Superior temporal gyrus (tissue), 1 donor: ENCODE measurements around the gene CSAD.
"Not testable (repeated sequence)": the region's sequence is repeated elsewhere in the genome, so short reads cannot be mapped to it uniquely, and the experiment has no call there.

Experiments used
- DNase-seq: peaks from one replicate; pipeline ENCODE4 v3.0.0-alpha.2; 2016; ENCODE audit errors: extremely low spot score

The CSAD gene

DNA sequence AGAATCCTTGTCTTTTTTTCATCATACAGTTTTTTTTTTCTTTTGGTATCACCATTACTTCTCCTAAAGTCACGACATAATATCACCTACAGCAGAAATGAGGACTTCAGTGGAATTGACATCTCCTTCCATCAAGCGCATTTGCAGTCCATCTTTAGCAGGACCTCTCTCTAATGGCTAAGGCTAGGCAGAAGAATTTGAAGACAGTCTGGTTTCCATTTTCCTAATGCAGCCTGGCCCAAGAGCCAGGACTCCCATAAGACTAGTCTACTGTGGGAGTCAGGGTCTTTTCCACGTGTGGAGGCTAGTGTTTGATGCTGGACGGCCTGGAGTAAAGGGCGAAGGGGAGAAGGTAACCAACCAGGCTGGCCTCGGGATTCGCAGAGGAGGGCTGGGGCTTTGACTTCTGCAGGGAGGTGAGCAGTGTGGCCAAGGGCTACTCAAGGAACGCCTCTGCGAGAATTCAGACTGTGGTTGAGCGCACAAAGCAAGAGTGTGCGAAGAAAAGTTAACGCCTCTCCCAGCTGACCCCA is 972 bp downstream of the CSAD start:
- no peak for DNase-seq

DNA sequence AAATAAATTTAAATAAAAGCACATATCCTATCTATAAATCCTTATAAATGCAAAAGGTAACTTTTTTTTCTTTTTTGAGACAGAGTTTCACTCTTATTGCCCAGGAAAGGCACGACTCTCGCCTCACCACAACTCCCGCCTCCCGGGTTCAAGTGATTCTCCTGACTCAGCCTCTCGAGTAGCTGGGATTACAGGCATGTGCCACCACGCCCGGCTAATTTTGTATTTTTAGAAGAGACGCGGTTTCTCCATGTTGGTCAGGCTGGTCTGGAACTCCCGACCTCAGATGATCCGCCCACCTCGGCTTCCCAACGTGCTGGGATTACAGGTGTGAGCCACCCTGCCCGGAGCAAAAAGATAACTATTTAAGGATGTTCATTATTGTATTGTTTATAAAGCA is 1.9 kb downstream of the CSAD start:
- DNase-seq: not testable (repeated sequence)

DNA sequence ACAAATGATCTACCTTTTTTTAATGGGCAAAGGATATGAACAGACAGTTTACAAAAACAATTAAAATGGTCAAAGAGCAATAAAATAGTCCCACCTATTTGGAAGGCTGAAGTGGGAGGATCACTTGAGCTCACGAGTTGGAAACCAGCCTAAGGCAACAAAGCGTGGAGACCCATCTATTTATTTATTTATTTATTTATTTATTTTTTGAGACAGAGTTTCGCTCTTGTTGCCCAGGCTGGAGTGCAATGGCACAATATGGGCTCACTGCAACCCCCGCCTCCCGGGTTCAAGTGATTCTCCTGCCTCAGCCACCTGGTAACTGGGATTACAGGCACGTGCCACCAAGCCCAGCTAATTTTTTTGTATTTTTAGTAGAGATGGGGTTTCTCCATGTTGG is 3.3 kb downstream of the CSAD start:
- not testable (repeated sequence) for DNase-seq

DNA sequence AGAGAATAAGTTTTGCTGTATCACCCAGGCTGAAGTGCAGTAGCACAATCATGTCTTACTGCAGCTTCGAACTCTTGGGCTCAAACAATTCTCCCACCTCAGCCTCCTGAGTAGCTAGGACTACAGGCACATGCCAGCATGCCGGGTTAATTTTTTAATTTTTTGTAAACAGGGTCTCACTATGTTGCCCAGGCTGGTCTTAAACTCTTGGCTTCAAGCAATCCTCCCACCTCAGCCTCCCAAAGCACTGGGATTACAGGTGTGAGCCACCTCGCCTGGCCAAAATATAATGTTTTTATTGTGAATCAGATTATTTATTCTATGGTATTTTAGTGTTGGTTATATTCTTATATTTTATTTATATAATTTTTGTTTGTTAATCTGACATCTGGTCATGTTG is 4.0 kb downstream of the CSAD start:
- DNase-seq: no peak

DNA sequence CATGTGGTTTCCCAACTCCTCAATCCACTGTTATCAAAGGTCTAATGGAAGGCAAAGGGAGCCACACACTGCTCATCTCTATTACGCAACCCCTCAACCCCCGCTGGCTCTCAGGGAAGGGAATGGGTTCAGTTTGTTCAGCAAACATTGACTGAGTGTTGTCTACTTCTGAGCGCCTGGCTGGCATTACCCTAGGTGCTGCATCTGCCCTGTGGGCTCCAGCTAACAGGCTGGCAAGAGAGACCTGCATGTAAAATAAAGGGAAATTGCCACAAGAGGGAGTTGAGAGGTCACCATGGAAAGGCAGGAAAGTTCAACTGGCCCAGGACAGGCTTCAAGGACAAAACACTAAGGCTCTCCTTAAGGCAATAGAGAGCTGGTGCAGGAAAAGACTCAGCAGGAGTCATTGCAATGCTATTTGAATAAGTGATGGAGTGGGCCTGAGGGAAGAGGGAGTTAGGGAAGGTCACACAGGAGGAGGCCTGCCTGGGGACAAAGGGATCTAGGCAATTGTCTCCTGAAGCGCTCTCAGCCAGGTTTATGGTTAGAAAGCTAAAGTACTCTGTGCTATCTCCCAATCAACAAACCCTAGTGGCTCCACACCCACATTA is 5.7 kb downstream of the CSAD start:
- DNase-seq: no peak

DNA sequence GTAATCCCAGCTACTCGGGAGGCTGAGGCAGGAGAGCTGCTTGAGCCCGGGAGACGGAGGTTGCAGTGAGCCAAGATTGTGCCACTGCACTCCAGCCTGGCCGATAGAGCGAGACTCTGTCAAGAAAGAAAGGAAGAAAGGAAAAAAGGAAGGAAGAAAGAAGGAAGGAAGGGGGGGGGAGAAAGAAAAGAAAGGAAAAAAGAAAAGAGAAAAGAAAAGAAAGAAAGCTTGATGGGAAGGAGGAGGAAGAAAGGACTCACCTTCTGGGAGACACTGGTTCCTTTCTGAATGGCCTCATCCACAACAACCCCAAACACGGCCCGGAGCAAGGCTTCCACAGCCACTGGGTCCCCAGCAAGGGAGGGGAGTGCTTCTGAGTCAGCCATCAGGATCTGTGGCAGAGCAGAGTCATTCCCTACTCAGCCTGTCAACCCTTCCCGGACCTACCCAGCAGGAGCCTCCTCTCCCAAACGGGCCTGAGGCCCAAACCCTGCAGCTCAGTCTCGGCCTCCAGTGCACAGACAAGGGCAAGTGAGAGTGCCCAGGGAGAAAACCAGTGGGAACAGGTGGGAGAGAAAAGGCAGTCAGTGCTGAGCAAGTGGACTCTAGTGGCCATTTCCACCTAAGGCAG is 7.5 kb downstream of the CSAD start:
- DNase-seq: no peak

DNA sequence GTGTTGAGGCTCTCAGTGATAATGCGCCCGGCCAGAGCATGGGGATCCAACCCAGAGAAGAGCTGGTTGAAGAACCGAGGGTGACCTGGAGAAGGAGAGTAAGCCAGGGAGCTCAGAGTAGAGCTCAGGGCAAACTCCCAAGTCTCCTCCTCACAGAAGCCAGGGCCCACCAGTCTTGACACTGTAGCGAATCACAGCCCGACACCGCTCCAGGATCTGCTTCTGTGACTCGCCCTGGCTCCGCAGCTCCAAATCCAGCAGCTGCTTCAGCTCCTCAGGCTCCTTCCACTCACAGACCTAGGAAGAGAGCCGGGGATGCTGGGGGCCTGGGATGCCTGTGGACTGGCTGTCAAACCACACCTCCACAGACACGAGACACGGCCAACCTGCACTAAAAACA is 8.4 kb downstream of the CSAD start:
- no peak for DNase-seq

DNA sequence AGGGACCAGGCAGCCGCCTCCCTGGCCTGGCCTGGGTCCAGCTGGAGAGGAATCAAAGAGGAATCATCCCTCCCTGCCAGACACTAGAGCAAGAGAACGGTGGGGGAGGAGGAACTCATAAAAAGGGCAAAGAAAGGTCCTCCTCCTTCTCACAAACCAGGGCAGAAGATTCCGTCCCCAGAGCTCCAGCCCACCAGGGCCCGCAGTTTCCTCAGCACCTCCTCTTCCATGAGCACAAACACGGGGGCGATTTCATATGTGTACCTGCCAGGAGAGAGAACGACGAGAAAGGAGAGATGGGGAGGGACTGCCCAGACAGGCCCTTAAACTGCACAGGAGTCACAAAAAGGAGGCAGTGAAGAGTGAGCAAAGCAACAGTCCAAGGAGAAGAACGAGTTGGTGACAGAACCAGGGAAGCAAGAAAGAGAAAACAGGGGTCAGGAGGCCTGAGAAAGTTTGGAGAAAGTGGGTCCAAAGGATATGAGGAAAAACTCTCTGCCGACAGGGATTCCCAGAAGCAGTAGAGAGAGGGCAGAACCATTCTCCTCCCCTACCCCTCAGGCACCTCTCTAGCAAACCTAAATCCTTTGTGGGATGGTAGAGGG is 8.9 kb downstream of the CSAD start:
- DNase-seq: no peak

DNA sequence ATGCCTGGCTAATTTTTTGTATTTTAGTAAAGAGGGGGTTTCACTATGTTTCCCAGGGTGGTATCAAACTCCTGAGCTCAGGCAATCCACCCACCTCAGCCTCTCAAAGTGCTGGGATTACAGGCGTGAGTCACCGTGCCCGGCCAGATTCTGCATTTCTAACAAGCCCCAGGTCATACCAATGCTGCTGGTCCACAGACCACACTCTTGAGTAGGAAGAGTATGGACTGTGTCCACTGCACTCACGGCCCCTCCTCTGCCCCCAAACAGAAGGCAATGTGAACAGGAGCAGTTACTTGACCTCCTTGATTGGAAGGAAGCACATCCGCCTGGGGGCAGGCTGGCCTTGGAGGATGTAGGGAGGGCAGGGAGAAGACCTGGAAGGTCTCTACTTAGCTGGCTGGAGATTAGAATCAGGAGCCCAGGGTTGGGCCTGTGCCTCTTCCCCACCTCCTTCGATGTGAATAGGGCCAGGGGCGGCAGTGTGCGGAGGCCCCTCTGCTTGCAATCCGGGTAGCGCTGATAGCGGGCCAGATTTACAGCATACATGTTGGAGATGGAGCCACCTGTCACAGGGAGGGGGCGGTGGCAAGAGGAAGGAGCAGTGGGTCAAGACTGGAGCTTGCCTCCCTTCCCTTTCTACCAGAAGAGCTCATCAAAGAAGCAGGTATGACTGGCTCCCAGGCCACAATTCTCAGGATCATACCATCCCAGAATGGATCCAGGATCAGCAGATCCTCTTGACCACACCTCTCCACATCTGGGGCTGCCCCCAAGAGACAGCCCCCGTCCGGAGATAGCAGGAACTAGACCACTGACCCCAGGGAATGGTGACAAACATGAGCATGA is 9.6 kb downstream of the CSAD start:
- DNase-seq: no peak

DNA sequence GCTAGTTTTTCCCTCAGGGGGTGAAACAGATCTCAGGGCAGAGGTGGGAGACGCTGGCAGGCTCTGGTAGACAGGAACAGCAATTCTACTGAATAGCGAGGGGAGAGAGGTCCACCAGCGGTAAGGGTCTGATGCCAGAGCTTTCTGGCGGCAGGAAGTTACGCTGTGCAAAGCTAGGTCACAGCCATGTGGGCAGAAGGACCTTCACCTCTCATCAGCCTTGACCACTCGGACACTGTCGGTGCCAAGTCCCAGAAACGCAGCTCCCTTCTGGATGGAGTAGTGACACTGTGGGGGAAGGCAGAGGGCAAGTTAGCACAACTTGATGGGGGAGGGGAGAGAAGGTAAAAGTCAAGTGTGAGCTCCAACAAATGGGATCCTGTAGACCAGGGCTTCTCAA is 10.5 kb downstream of the CSAD start:
- no peak for DNase-seq

DNA sequence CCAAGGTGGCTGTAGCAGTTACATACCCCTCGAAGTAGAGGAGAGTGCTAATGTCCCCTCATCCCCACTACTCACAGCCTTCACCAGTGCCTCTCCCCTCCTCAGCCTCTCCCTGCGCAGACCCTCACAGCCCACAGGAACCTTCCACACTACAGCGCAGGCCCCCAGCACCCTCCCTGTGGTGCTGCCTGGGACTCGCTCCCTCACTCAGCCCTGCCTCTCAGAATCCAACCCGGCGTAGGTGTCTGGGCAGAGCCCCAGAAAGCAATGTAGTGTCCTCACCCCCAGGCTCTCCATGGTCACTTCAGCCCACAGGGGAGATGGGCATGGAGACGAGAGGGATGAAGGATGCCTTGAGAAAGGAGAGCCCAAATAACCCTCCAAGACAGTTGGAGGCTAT is 11.1 kb downstream of the CSAD start:
- DNase-seq: no peak

DNA sequence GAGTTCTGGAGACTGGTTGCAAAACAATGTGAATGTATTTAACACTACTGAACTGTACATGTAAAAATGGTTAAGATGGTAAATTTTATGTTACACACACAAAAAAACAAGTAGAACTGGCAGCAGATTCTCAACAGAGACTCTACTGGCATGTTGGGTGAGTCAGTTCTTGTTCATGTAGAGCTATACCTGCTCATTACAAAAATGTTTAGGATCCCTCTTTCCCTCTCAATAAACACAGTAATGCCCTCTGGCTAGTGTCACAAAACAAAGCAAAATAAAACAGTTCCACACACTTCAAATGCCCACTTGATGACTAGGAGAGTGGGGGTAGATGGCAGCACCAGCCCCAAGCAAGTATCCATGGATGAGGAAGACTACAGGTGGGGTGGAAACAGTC is 13.9 kb downstream of the CSAD start:
- DNase-seq: no peak

DNA sequence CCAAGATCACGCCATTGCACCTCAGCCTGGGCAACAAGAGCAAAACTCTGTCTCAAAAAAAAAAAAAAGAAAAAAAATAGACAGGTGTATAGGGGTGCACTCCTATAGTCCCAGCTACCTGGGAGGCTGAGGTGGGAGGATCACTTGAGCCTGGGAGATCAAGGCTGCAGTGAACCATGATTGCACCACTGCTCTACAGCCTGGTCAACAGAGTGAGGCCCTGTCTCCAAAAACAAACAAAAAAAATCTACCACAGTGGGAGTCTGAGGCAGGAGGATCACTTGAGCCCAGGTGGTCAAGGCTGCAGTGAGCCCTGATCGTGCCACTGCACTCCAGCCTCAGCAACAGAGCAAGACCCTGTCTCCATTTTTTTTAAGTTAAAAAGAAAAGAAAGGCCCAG is 17.7 kb downstream of the CSAD start:
- not testable (repeated sequence) for DNase-seq

DNA sequence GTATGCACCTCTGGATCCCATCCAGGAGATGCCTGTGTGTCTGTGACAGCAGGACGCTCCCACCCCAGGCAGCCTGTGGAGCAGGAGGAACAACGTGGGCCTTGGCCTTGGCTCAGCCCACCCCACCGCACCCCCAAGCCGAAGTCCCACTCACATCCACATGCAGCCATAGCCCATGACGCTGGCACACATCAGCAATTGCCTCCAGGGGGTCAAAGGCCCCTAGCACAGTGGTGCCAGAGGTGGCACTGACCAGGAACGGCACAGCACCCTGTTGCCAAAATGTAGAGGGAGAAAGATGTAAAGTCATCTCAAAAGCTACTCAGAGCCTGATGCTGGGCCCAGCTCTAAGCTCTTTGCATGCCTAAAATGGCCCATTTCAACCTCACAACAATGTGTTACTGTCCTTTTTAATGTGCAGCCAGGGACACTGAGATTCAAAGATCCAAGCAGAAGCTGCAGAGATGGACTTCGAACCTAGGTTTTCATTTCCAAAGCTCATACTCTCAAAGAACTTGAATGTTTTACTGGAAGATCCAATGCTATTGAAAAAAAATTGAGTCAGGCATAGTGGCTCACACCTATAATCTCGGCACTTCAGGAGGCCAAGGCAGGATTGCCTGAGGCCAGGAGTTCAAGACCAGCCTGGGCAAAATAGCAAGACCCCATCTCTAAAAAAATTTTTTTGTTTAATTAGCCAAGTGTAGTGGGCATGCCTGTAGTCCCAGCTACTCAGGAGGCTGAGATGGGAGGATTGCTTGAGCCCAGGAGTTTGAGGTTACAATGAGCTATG is 19.4 kb downstream of the CSAD start:
- no peak for DNase-seq

DNA sequence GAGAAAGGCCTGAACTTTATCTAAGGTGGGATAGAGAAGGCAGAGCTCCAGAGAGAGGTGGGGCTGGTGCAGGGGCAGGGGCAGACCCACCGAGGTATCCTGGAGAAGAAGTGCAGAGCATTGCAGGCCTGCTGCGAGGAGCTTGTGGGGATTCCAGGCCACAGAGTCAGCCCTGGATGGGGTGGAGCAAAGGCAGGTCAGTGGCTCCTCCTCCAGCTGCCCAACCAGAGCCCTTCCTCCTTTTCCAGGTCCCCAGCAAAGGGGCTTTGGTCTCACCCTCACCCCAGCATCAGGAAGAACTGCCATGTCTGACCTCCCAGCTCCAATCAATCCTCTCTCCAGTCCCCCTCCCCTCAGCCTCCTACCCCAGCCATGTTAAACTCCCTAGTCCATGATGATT is 20.1 kb downstream of the CSAD start:
- DNase-seq: no peak

DNA sequence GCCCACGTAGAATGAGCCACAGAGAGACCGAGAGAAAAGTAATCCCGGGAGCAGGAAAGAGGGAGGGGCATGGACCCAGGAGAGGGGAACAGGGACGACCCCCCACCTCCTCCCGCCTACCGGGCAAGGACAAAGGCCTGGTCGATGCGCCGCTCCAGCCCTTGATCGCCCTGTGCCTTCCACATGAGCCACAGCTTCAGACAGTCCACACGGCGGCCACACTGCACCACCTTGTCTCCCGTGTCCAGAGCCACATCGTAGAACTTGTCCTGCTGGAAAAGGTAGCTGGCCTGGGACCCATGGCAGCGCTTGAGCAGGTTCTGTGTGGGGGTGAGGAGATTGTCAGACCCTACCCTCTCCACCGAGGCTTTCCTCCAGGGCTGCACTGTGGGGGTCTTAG is 20.7 kb downstream of the CSAD start:
- DNase-seq: no peak

DNA sequence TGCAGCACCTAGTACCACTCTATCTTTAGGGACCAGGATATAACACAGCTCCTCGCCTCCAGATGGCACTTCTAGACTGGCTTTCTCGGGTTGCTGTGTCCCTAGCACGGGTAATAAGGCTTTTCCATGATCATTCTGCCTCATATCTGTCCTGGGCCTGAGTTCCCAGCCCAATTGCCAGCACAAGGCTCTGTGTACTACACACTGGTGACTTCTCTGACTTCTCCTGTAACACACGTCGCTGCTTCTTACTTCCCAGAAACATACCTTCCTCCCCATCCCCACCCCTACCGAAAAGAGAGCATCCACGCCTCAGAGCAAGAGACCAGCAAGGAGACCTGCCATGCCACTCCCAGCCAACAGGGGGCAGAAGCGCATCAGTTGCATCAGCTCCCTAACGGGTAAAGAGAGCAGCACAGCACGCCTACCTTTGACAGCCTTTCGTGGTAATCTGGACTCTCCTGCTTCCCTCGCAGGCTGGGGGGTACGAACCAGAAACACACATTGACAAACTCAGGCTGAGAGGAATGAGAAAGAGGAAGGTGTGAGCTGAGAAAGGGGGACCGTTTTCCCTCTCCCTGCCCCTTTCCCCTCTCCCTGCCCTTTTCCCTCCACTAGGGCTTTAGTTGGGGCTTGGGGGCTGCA is 21.4 kb downstream of the CSAD start:
- peak; percentile 81 for DNase-seq

DNA sequence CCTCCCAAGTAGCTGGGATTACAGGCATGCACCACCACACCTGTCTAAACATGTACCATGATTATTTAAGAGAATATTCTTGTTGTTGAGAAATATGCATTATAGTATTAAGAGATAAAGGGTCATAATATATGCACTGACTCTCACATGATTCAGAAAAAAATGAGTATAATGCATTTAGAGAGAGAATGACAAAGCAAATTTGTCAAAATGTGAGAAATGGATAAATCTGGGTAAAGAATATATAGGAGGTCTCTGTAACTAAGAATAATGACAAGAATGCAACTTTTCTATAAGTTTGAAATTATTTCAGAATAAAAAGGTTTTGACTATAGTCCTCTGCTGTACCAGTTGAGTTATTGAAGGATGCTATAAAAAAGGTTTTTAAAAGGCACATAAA is 28.3 kb downstream of the CSAD start:
- DNase-seq: no peak

DNA sequence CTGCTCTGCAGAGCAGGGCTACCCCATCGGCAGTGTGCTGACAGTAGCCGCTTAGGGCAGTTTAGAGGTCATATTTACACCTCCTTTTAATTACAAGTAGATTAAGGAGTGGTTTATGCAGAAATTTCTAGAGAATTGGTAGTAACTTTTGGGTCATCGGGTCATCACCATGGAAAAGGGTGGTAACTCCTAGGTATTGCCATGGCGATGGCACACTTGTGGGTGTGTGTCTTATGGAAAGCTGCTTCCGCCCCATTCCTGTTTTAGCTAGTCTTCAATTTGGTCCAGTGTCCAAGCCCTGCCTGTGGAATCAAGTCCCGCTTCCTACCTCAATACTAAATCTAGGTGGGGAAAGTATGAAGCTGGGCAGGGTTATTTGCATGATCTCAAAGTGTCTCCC is 29.7 kb downstream of the CSAD start:
- DNase-seq: no peak

DNA sequence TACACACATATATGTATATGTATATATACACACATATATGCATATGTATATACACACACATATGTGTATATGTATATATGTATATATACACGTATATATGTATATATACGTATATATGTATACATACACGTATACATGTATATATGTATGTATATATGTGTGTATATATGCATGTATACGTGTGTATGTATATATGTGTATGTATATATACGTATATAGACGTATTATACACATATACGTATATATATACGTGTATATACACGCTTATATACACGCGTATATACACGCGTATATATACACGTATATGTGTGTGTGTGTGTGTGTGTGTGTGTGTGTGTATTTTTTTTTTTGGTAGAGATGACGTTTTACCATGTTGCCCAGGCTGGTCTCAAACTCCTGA is 33.1 kb downstream of the CSAD start:
- no peak for DNase-seq

DNA sequence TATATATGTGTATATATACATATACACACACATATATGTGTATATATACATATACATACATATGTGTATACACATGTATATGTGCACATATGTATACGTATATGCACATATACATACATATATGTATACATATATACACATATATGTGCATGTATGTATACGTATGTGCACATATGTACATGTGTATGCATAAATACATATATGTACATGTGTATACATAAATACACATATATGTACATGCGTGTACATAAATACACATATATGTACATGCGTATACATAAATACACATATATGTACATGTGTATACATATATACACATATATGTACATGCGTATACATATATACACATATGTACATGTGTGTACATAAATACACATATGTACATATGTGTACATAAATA is 33.5 kb downstream of the CSAD start:
- no peak for DNase-seq
